MM.1S (cell line): ENCODE data around the gene RANBP1.

Experiments used
- DNase-seq: peaks from one replicate; pipeline ENCODE4 v3.0.0-alpha.2; 2015
- H2AFZ ChIP-seq: fragments of 300-600 bp; sonication (generic); 2 replicates; pipeline ENCODE4 v1.6.0; 2016; ENCODE audit warnings: antibody characterized with exemption, low read length
- H3F3A ChIP-seq: fragments of 300-600 bp; sonication (generic); 2 replicates; pipeline ENCODE4 v1.6.1; 2016; ENCODE audit warnings: mild to moderate bottlenecking, antibody characterized with exemption, low read length, moderate library complexity, mixed read lengths; ENCODE audit not compliant: insufficient read depth
- H3K27ac ChIP-seq: fragments of 300-600 bp; sonication (generic); 2 replicates; pipeline ENCODE4 v1.5.1; 2016; ENCODE audit warnings: mild to moderate bottlenecking, low read length
- H3K27me3 ChIP-seq: fragments of 300-600 bp; sonication (generic); replicated peaks from 2 replicates; pipeline ENCODE4 v1.6.0; 2016; ENCODE audit warnings: low read length; ENCODE audit not compliant: insufficient read depth
- H3K36me3 ChIP-seq: fragments of 300-600 bp; sonication (generic); replicated peaks from 2 replicates; pipeline ENCODE4 v1.6.1; 2016; ENCODE audit warnings: mild to moderate bottlenecking, low read length, mixed read lengths; ENCODE audit not compliant: insufficient read depth
- H3K4me1 ChIP-seq: fragments of 300-600 bp; sonication (generic); 2 replicates; pipeline ENCODE4 v1.6.1; 2016; ENCODE audit warnings: low read length, mixed read lengths
- H3K4me2 ChIP-seq: fragments of 300-600 bp; sonication (generic); 2 replicates; pipeline ENCODE4 v1.6.0; 2016; ENCODE audit warnings: low read depth, low read length
- H3K4me3 ChIP-seq: fragments of 300-600 bp; sonication (generic); 2 replicates; pipeline ENCODE4 v1.5.1; 2016; ENCODE audit warnings: low read length, mixed read lengths
- H3K79me2 ChIP-seq: fragments of 300-600 bp; sonication (generic); 2 replicates; pipeline ENCODE4 v1.6.1; 2016; ENCODE audit warnings: mixed run types, low read length, mixed read lengths
- H3K9ac ChIP-seq: fragments of 300-600 bp; sonication (generic); 2 replicates; pipeline ENCODE4 v1.6.1; 2016; ENCODE audit warnings: low read length, mixed read lengths
- H3K9me2 ChIP-seq: fragments of 300-600 bp; sonication (generic); replicated peaks from 2 replicates; pipeline ENCODE4 v1.6.1; 2016; ENCODE audit warnings: mild to moderate bottlenecking, low read length, mixed read lengths; ENCODE audit not compliant: insufficient read depth
- H3K9me3 ChIP-seq: fragments of 300-600 bp; sonication (generic); replicated peaks from 2 replicates; pipeline ENCODE4 v1.6.1; 2016; ENCODE audit warnings: mild to moderate bottlenecking, low read length, mixed read lengths; ENCODE audit not compliant: insufficient read depth
- H4K20me1 ChIP-seq: fragments of 300-600 bp; sonication (generic); 2 replicates; pipeline ENCODE4 v1.6.1; 2016; ENCODE audit warnings: mild to moderate bottlenecking, low read length, moderate library complexity, mixed read lengths; ENCODE audit not compliant: insufficient read depth
- EZH2 ChIP-seq: fragments of 300-600 bp; sonication (generic); optimal IDR thresholded peaks from 2 replicates; pipeline ENCODE3; 2017; ENCODE audit warnings: low read depth, mild to moderate bottlenecking, antibody characterized with exemption, low read length, mixed read lengths
- EZH2phosphoT487 ChIP-seq: fragments of 300-600 bp; sonication (generic); IDR thresholded peaks from 2 replicates; pipeline ENCODE4 v1.6.1; 2018; ENCODE audit warnings: antibody characterized with exemption, low read length
- TF ChIP-seq, protein P1 (sequence below): fragments of 300-600 bp; sonication (generic); IDR thresholded peaks from 2 replicates; pipeline ENCODE4 v1.5.1; 2016; ENCODE audit warnings: antibody characterized with exemption, low read length, mixed read lengths

RANBP1 gene

DNA sequence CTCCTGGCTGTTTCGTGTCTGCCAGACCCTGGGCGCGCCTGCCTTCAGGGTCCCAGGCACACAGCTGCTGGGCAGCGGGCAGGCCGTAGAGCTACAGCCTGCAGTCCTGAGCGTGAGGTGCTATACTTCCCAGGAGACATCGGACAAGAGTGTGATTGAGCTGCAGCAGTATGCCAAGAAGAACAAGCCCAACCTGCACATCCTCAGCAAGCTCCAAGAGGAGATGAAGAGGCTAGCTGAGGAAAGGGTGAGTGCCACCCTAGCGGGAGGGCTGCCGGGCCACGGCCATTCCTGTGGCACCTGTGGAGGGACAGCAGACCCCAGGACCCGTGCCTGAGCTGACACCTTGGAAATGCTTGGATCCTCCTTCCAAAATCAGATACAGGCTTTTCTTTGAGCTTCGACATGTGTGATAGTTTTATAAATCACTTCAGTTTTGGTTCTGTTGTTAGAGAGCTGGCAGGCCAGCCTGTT is 7.1 kb upstream of the RANBP1 start:
- no peak overlapping the region for H3K9ac ChIP-seq

GRCh38 chr22:20109411-20110358 is 6.2 kb upstream of the RANBP1 start:
- TF ChIP-seq EZH2: no peak
- Histone ChIP-seq H2AFZ (no peak overlapping the region), H3K9me2 (no peaks in the 10 kb centered on the region), H3F3A (peaks cover 23% of the 10 kb centered on the region), H3K4me3 (no peak overlapping the region), H4K20me1 (no peaks in the 10 kb centered on the region), H3K9me3 (no peaks in the 10 kb centered on the region), H3K4me2 (no peak overlapping the region), H3K27me3 (no peaks in the 10 kb centered on the region), H3K9ac (no peak overlapping the region), H3K79me2 (peaks cover 40% of the 10 kb centered on the region), H3K27ac (no peak overlapping the region), H3K4me1 (no peaks in the 10 kb centered on the region), H3K36me3 (peaks cover 9% of the 10 kb centered on the region)
- no peak for DNase-seq

More for the DNA sequence above, 7.1 kb upstream of the RANBP1 start:
- Histone ChIP-seq H3F3A (peaks cover 23% of the 10 kb centered on the region), H3K27me3 (no peaks in the 10 kb centered on the region), H3K79me2 (peaks cover 37% of the 10 kb centered on the region), H3K27ac (no peak overlapping the region), H3K9me2 (no peaks in the 10 kb centered on the region), H3K4me2 (no peak overlapping the region), H2AFZ (no peak overlapping the region), H3K4me3 (no peak overlapping the region), H3K9me3 (no peaks in the 10 kb centered on the region), H4K20me1 (no peaks in the 10 kb centered on the region), H3K36me3 (peaks cover 12% of the 10 kb centered on the region), H3K4me1 (no peaks in the 10 kb centered on the region)
- TF ChIP-seq, protein P1, sequence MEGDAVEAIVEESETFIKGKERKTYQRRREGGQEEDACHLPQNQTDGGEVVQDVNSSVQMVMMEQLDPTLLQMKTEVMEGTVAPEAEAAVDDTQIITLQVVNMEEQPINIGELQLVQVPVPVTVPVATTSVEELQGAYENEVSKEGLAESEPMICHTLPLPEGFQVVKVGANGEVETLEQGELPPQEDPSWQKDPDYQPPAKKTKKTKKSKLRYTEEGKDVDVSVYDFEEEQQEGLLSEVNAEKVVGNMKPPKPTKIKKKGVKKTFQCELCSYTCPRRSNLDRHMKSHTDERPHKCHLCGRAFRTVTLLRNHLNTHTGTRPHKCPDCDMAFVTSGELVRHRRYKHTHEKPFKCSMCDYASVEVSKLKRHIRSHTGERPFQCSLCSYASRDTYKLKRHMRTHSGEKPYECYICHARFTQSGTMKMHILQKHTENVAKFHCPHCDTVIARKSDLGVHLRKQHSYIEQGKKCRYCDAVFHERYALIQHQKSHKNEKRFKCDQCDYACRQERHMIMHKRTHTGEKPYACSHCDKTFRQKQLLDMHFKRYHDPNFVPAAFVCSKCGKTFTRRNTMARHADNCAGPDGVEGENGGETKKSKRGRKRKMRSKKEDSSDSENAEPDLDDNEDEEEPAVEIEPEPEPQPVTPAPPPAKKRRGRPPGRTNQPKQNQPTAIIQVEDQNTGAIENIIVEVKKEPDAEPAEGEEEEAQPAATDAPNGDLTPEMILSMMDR: no peak
- no peak for TF ChIP-seq EZH2
- TF ChIP-seq EZH2phosphoT487: no peak
- no peak for DNase-seq

DNA sequence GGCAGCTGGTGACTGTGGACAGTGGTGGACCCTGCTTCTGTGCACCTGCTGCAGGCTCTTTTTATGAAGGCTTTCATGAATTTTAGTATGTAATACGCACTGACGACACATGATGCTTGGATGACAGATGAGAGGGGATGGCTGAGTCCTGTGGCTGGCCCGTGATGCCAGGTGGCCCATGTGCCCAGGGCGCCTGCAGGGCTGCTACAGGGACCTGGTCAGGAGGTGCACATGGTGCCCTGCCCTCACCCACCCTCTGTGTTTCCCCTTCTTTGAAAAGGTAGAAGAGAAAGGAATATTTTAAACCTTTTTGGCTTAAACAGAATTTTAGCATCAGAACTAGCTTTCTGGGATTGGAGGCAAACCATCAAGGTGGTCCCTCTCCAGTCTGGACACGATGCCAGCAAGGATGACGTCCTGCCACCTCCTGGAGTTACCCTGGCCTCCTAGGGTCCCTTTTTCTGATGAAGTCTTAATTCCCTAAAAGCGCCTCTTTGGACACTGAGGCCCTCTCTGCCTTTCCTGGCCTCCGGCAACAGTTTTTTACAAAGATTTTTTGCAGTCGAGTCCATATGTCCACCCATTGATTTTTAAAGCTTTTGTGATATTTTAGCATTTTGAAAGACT is 5.4 kb upstream of the RANBP1 start:
- peaks cover 23% of the 10 kb centered on the region for H3F3A ChIP-seq
- H2AFZ ChIP-seq: no peak overlapping the region
- peaks cover 6% of the 10 kb centered on the region for H3K36me3 ChIP-seq
- H4K20me1 ChIP-seq: no peaks in the 10 kb centered on the region
- no peaks in the 10 kb centered on the region for H3K27me3 ChIP-seq
- no peak overlapping the region for H3K4me2 ChIP-seq
- H3K9me3 ChIP-seq: no peaks in the 10 kb centered on the region
- H3K4me3 ChIP-seq: no peak overlapping the region
- H3K9me2 ChIP-seq: no peaks in the 10 kb centered on the region
- TF ChIP-seq EZH2: no peak
- no peak for TF ChIP-seq EZH2phosphoT487
- TF ChIP-seq, protein P1: no peak
- H3K9ac ChIP-seq: no peak overlapping the region
- DNase-seq: no peak
- peaks cover 41% of the 10 kb centered on the region for H3K79me2 ChIP-seq
- peaks cover 3% of the 10 kb centered on the region; the same call in 1 of the 2 replicates for H3K4me1 ChIP-seq
- no peak overlapping the region for H3K27ac ChIP-seq
